Activated gamma-delta T cell treated with anti-CD3 and anti-CD28 coated beads, Interleukin-2, amount 50 U/mL, for 16 hours (primary cell): Measurements from ENCODE around the gene UNC13A.

Experiments
- DNase-seq: peaks from one replicate; pipeline ENCODE4 v3.0.0-alpha.2; 2020; ENCODE audit warnings: low read depth

Gene UNC13A

GRCh38 chr19:17669419-17669818, 18.7 kb downstream of the UNC13A start:
- no peak for DNase-seq

- no peak for DNase-seq
These were observed 23.1 kb downstream of the UNC13A start for GRCh38 chr19:17665058-17665457.

GRCh38 chr19:17659996-17660395, 28.2 kb downstream of the UNC13A start:
- DNase-seq: no peak

- DNase-seq: no peak
These were observed 29.5 kb downstream of the UNC13A start for GRCh38 chr19:17658666-17659065.

GRCh38 chr19:17658240-17658639, 29.9 kb downstream of the UNC13A start:
- DNase-seq: no peak

- no peak for DNase-seq
These were observed 31.2 kb downstream of the UNC13A start for GRCh38 chr19:17656970-17657369.

- DNase-seq: no peak
These were observed 32.2 kb downstream of the UNC13A start for GRCh38 chr19:17655751-17656472.

- no peak for DNase-seq
These were observed 33.2 kb downstream of the UNC13A start for GRCh38 chr19:17654993-17655392.

GRCh38 chr19:17652627-17653026, 35.5 kb downstream of the UNC13A start:
- no peak for DNase-seq

- DNase-seq: no peak
These were observed 39.4 kb downstream of the UNC13A start for GRCh38 chr19:17648786-17649185.

- DNase-seq: no peak
These were observed 40.0 kb downstream of the UNC13A start for GRCh38 chr19:17648097-17648660.

GRCh38 chr19:17647071-17648020, 40.8 kb downstream of the UNC13A start:
- DNase-seq: no peak

- no peak for DNase-seq
These were observed 41.7 kb downstream of the UNC13A start for GRCh38 chr19:17646441-17646840.

- no peak for DNase-seq
These were observed 42.7 kb downstream of the UNC13A start for GRCh38 chr19:17645339-17645963.

GRCh38 chr19:17642656-17643055, 45.5 kb downstream of the UNC13A start:
- DNase-seq: no peak

GRCh38 chr19:17641846-17642245, 46.3 kb downstream of the UNC13A start:
- DNase-seq: no peak

- DNase-seq: no peak
These were observed 47.0 kb downstream of the UNC13A start for GRCh38 chr19:17641181-17641580.

GRCh38 chr19:17633700-17634099, 54.5 kb downstream of the UNC13A start:
- no peak for DNase-seq

- DNase-seq: no peak
These were observed 55.6 kb downstream of the UNC13A start for GRCh38 chr19:17632577-17632976.

GRCh38 chr19:17629760-17630159, 58.4 kb downstream of the UNC13A start:
- DNase-seq: no peak

GRCh38 chr19:17627921-17628320, 60.2 kb downstream of the UNC13A start:
- no peak for DNase-seq

GRCh38 chr19:17627161-17627560, 61.0 kb downstream of the UNC13A start:
- no peak for DNase-seq
